Measurements from ENCODE around the gene MTX1. TPM values are rescaled to one million over a fixed set of nuclear protein-coding genes. Genes with fewer than 3 reads are reported as not detected.

Gene MTX1
- total and polyA plus RNA-seq, 9 donors: 15.6 to 35.4 (median 27.7) TPM

DNA sequence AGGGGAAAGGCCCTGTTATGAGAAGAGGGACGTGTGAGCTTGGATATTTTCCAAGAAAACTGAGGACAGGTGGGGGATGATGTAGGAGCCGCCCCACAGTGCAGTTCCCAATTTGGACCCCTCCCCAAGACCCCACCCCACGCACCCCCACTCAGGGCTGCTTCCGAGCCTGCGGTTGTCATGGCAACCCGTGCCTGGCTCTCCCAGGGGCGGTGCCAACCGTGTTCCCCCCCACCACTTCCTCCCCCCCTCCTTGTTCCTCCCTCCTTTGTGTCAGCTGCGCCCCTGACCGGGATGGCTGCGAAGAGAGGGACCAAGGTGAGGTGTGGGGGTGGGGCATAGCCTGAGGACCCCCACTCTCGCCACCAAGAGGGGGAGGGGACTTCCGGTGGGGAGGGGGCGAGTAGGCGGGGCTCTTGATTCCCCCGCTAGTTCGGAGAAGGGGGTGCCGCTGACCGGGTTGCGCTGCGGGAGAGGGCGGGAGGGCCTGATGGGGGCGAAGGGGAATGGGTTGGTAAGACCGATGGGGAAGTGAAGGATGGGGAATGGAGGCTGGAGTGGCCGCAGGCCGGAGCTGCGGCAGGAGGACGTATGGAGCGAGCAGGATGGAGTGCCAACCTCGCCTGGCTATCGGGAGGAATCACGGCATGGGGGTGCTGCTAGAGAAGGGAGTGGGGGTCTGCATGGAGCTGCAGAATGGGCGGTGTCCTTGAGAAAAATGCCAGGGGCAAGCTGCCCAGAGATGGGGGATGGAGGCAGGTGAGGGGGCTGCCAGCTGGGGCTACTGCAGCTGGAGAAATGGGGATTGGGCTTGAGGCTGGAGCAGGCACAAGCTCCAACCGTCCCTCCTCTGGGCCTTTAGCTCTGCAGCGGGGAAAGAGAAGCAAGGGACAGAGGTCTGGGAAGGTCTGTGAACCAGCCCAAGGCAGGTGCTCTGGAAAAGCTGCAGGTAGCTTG is 33.9 kb upstream of the MTX1 start:
- H3K9me3 ChIP-seq: no peaks in the 10 kb centered on the region
- DNase-seq: peak in 2 of 5 donors; percentile 45 to 49
- intact Hi-C loops (cut with DNase I): loop anchor here in 2 of 4 donors (5.0 to 10.0 kb wide), 3 partner anchors 37 to 420 kb away; partner anchors contain the start of genes RUSC1 (in 1 of the 2) and SLC50A1 (in 1 of the 2)
- no peak overlapping the region for H3K27ac ChIP-seq
- no peaks in the 10 kb centered on the region for H3K36me3 ChIP-seq
- H3K4me3 ChIP-seq: peak overlapping the region; percentile 95
- no peaks in the 10 kb centered on the region for H3K27me3 ChIP-seq
- no peaks in the 10 kb centered on the region for H3K4me1 ChIP-seq (ENCODE audit: insufficient read depth)
- WGBS, 3 donors: 4 to 8% (median 5%) methylated on average over 32 to 35 of the region's 35 CpGs
- TF ChIP-seq CTCF (IDR thresholded peaks at IDR 0.05) (no peak), POLR2A (IDR thresholded peaks at IDR 0.05) (no peak), EP300 (IDR thresholded peaks at IDR 0.05) (no peak)

DNA sequence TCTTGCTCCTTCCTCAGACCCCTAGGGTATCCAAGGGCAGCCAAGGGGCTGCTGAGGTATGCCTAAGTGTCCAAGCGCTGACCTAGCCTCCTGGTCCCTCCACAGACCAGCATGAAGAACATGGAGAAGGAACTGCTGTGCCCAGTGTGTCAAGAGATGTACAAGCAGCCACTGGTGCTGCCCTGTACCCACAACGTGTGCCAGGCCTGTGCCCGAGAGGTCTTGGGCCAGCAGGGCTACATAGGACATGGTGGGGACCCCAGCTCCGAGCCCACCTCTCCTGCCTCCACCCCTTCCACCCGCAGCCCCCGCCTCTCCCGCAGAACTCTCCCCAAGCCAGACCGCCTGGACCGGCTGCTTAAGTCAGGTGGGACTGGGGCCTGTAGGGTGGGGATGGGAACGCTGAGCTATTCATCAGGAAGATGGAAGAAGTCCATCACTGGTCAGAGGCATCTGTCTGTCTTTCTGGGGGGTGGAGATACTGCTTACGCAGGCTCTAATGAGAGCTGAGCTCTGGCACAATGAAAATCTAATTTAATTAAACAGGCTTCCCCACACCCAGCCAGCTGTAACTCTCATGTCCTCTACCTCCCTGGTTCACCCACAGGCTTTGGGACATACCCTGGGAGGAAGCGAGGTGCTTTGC is 33.1 kb upstream of the MTX1 start:
- 77 to 84% (median 78%) methylated on average over 11 to 12 of the region's 12 CpGs for WGBS, 3 donors
- no peaks in the 10 kb centered on the region for H3K9me3 ChIP-seq
- TF ChIP-seq POLR2A (IDR thresholded peaks at IDR 0.05) (no peak), CTCF (IDR thresholded peaks at IDR 0.05) (no peak), EP300 (IDR thresholded peaks at IDR 0.05) (no peak)
- no peaks in the 10 kb centered on the region for H3K36me3 ChIP-seq
- intact Hi-C loops (cut with DNase I): loop anchor here in 1 of 4 donors (10.0 kb wide), 2 partner anchors 149 to 419 kb away; partner anchors contain the start of gene RUSC1
- no peak overlapping the region for H3K27ac ChIP-seq
- peak in 2 of 5 donors; percentile 23 to 24 for DNase-seq
- no peaks in the 10 kb centered on the region for H3K27me3 ChIP-seq
- H3K4me3 ChIP-seq: no peak overlapping the region
- no peaks in the 10 kb centered on the region for H3K4me1 ChIP-seq (ENCODE audit: insufficient read depth)

DNA sequence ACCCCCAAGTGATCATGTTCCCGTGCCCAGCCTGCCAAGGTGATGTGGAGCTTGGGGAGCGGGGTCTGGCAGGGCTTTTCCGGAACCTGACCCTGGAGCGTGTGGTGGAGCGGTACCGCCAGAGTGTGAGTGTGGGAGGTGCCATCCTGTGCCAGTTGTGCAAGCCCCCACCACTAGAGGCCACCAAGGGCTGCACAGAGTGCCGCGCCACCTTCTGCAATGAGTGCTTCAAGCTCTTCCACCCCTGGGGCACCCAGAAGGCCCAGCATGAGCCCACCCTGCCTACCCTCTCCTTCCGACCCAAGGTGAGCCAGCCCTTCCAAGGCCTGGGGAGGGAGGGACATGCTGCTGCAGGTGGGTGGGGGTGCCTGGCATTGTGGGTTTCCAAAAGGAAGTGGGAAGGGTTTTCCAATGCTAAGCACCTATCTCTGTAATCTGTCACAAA is 32.5 kb upstream of the MTX1 start:
- 78 to 91% (median 79%) methylated on average over 9 of the region's 9 CpGs for WGBS, 3 donors
- DNase-seq: peak in 2 of 5 donors; percentile 27 to 28
- H3K4me1 ChIP-seq (ENCODE audit: insufficient read depth): no peaks in the 10 kb centered on the region
- TF ChIP-seq EP300 (IDR thresholded peaks at IDR 0.05): no peak
- no peak for TF ChIP-seq POLR2A (IDR thresholded peaks at IDR 0.05)
- TF ChIP-seq CTCF (IDR thresholded peaks at IDR 0.05): no peak
- no peaks in the 10 kb centered on the region for H3K27me3 ChIP-seq
- no peak overlapping the region for H3K4me3 ChIP-seq
- intact Hi-C loops (cut with DNase I): loop anchor here in 1 of 4 donors (10.0 kb wide), 2 partner anchors 149 to 419 kb away; partner anchors contain the start of gene RUSC1
- no peaks in the 10 kb centered on the region for H3K9me3 ChIP-seq
- no peaks in the 10 kb centered on the region for H3K36me3 ChIP-seq
- no peak overlapping the region for H3K27ac ChIP-seq

DNA sequence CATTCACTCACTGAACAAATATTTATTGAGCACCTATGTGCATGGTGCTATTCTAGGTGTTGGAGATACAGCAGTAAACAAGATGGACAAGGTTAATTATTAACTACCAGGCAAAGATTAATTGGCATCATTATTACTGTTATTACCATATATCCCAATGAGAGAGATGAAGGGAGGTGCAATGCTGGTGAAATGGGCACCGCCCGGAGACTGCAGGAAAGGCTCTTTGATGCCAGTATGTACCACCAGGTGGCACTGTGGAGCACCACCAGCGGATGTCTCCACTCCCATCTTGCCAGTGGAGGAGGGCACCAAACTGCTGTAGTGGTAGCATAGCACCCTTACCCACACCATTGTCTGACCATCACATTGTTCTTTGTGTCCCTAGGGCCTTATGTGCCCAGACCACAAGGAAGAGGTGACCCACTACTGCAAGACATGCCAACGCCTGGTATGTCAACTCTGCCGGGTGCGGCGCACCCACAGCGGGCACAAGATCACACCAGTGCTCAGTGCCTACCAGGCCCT is 31.9 kb upstream of the MTX1 start:
- no peak overlapping the region for H3K27ac ChIP-seq
- H3K9me3 ChIP-seq: no peaks in the 10 kb centered on the region
- TF ChIP-seq EP300 (IDR thresholded peaks at IDR 0.05) (no peak), CTCF (IDR thresholded peaks at IDR 0.05) (peak; percentile 77 to 93 (median 81)), POLR2A (IDR thresholded peaks at IDR 0.05) (no peak)
- intact Hi-C loops (cut with DNase I): loop anchor here in 1 of 4 donors (10.0 kb wide), 2 partner anchors 148 to 418 kb away; partner anchors contain the start of gene RUSC1
- H3K36me3 ChIP-seq: no peaks in the 10 kb centered on the region
- peak; percentile 64 to 84 (median 82) for DNase-seq
- WGBS, 3 donors: 60 to 62% (median 61%) methylated on average over 8 of the region's 8 CpGs
- no peaks in the 10 kb centered on the region for H3K4me1 ChIP-seq (ENCODE audit: insufficient read depth)
- H3K27me3 ChIP-seq: no peaks in the 10 kb centered on the region
- H3K4me3 ChIP-seq: no peak overlapping the region

Measured in ovary (tissue), 9 donors.